ENCODE results near the gene EPN1.

The EPN1 gene

DNA sequence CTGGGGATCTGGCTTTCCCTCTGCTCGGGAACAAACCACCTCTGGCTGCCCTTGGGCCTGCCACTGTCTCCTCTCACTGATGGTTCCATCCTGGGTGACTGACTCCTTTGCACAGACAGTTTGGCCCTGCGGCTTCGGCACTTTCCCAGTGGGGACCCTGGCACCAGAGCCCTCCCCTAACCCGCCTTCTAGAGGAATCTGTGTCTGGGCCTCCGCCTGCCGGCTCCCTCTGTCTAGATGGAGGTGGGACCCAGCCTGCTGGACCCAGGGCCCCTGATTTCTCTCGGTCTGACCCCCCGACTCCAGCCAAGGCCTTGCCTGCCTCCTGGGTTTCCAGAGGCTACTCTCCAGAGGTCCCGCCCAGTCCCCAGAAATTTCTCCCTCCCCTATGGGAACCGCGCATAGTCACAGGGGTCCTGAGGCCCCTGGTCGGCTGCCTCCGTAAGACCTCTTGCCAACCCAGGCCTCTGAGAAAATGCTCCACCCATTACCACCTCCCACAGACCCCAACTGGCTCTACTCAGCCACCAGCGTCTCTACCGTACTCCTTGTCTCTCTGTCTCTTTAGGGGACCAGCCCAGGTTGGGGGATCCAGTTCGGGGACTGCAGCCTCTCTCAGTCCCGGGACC, 24.3 kb upstream of the EPN1 start:
- TF ChIP-seq GATA3 (IDR thresholded peaks at IDR 0.05; ENCODE audit: low read depth, low read length) (no peak), GATA2 (IDR thresholded peaks at IDR 0.05; ENCODE audit: low read depth, low read length) (no peak)

DNA sequence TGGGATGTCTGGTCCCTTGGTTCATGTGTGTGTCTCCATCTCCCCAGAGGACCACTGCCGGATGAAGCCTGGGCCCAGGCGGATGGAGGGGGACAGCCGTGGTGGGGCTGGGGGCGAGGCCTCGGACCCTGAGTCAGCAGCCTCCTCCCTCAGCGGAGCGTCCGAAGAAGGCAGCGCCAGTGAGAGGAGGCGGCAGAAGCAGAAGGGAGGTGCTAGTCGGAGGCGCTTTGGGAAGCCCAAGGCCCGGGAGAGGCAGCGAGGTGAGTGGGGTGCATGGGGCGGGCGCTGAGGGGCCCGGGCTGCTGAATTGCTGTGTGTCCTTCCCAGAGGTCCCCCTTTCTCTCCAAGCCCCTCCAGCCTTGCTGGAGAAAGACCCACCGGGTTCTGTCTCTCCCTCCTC, 23.8 kb upstream of the EPN1 start:
- TF ChIP-seq GATA2 (IDR thresholded peaks at IDR 0.05; ENCODE audit: low read depth, low read length) (no peak), GATA3 (IDR thresholded peaks at IDR 0.05; ENCODE audit: low read depth, low read length) (no peak)

- TF ChIP-seq GATA3 (IDR thresholded peaks at IDR 0.05; ENCODE audit: low read depth, low read length) (no peak), GATA2 (IDR thresholded peaks at IDR 0.05; ENCODE audit: low read depth, low read length) (no peak)
These were observed 22.5 kb upstream of the EPN1 start for GRCh38 chr19:55652311-55653128.

DNA sequence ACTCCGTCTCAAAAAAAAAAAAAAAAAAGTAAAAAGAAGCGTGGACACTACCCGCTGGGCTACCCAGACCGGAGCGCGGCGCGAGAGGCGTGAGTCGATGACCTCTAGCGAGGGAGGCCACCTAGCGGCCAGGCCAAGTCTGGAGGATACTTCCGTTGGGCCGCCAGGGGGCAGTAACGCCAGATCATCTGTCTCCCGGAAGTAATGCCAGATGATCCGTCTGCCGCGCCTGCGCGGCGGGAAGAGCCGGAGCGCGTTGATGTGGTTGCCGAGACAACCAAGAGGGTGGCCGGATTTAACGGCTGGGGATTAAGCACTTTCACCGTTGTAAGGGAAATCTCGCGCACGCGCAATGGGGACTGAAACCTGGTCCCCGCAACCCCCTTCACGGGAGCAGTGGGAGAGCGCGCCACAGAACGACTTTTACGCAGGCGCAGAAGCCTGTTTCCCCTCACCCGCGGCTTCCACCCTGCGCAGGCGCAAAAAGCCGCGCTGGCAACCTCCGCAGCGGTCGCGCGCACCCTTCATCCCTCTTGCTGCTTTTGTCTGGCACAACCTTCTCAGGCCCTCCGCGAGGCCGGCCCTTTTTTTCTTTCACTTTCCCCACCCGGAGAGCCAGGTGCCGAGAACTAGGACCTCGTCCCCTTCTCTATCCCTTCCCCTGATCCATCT, 21.2 kb upstream of the EPN1 start:
- TF ChIP-seq GATA3 (IDR thresholded peaks at IDR 0.05; ENCODE audit: low read depth, low read length): no peak
- TF ChIP-seq GATA2 (IDR thresholded peaks at IDR 0.05; ENCODE audit: low read depth, low read length): no peak

- TF ChIP-seq GATA3 (IDR thresholded peaks at IDR 0.05; ENCODE audit: low read depth, low read length): no peak
- 0 out of 2 replicates have a peak, but pooled peaks have one; percentile 2 for TF ChIP-seq GATA2 (IDR thresholded peaks at IDR 0.05; ENCODE audit: low read depth, low read length)
These were observed 20.6 kb upstream of the EPN1 start for GRCh38 chr19:55654323-55654867.

- TF ChIP-seq GATA3 (IDR thresholded peaks at IDR 0.05; ENCODE audit: low read depth, low read length): no peak
- no peak for TF ChIP-seq GATA2 (IDR thresholded peaks at IDR 0.05; ENCODE audit: low read depth, low read length)
These were observed 20.0 kb upstream of the EPN1 start, which contains the start of gene U2AF2 for GRCh38 chr19:55654868-55655647. Gene U2AF2, plus strand, starts transcription at chr19:55655035. Its CDS starts 70 bp downstream, at chr19:55655105.

DNA sequence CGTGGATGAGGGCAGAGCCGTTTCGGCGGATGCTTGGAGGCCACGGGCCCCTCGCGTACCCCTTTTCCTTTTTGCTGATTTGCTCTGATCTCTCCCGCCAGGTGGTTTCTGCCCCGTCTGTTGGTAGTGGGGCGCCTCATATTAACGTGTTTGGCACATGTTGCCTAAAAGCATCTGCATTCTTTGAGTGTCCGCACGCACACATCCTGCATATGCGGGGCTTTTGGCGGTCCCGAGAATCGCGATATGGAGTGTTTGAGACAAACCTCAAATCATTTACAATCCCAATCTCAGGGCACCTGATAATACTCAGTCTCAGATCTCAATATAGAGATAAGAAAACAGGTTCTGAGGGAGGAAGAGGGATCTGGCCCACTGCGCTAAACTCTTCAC, 19.4 kb upstream of the EPN1 start:
- TF ChIP-seq GATA3 (IDR thresholded peaks at IDR 0.05; ENCODE audit: low read depth, low read length): no peak
- TF ChIP-seq GATA2 (IDR thresholded peaks at IDR 0.05; ENCODE audit: low read depth, low read length): no peak

DNA sequence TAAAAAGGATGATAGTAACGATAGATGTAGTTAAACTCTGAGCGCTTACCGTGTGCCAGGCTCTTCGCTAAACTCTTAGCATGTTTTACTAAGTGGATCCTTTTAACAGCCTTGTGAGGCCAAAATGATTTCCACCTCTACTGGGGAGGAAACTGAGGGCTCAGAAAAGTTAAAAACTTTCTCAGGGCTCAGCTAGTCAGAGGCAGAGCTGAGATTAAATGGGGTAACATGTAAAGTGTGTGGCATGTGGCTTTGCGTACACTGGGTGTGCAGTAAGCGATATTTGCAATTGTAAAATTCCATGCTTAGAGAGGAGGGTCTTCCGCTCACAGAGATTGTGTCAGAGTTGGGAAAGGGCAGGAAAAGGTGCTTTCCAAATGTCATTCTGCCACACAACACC, 18.5 kb upstream of the EPN1 start:
- no peak for TF ChIP-seq GATA2 (IDR thresholded peaks at IDR 0.05; ENCODE audit: low read depth, low read length)
- TF ChIP-seq GATA3 (IDR thresholded peaks at IDR 0.05; ENCODE audit: low read depth, low read length): no peak

- TF ChIP-seq GATA3 (IDR thresholded peaks at IDR 0.05; ENCODE audit: low read depth, low read length) (no peak), GATA2 (IDR thresholded peaks at IDR 0.05; ENCODE audit: low read depth, low read length) (no peak)
These were observed 17.9 kb upstream of the EPN1 start for GRCh38 chr19:55656988-55657747.

GRCh38 chr19:55658846-55659459, 16.1 kb upstream of the EPN1 start:
- TF ChIP-seq GATA2 (IDR thresholded peaks at IDR 0.05; ENCODE audit: low read depth, low read length): no peak
- TF ChIP-seq GATA3 (IDR thresholded peaks at IDR 0.05; ENCODE audit: low read depth, low read length): no peak

DNA sequence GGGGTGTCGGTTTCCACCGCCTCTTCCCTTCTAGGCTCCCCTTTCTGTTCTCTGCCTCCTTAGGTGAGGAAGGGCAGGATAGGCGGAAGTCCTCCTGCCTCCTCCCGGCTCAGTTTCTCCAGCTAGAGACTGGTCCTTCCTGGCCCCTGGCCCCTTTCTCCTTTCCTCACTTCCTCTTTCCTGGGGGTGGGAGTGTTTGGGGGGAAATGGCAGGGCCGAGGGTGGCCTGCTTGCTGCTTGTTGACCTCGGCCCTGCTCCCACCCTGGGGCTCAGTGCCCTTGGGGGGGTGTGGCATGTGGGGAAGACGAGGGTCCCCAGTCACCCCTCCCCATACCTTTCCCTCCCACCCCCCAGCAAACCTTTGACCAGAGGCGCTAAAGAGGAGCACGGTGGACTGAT, 15.2 kb upstream of the EPN1 start:
- no peak for TF ChIP-seq GATA3 (IDR thresholded peaks at IDR 0.05; ENCODE audit: low read depth, low read length)
- no peak for TF ChIP-seq GATA2 (IDR thresholded peaks at IDR 0.05; ENCODE audit: low read depth, low read length)

- TF ChIP-seq GATA2 (IDR thresholded peaks at IDR 0.05; ENCODE audit: low read depth, low read length): no peak
- no peak for TF ChIP-seq GATA3 (IDR thresholded peaks at IDR 0.05; ENCODE audit: low read depth, low read length)
These were observed 14.6 kb upstream of the EPN1 start for GRCh38 chr19:55660404-55660803.
